Measurements from ENCODE around the gene DCTD. TPM values are rescaled to one million over a fixed set of nuclear protein-coding genes. Genes with fewer than 3 reads are reported as not detected.

The DCTD gene
- total and polyA plus RNA-seq, 10 of the 15 experiments (the other 5 are each of a cell fraction or from before 2014, with no cell fraction given): 37.8 to 137 (median 92.1) TPM

DNA sequence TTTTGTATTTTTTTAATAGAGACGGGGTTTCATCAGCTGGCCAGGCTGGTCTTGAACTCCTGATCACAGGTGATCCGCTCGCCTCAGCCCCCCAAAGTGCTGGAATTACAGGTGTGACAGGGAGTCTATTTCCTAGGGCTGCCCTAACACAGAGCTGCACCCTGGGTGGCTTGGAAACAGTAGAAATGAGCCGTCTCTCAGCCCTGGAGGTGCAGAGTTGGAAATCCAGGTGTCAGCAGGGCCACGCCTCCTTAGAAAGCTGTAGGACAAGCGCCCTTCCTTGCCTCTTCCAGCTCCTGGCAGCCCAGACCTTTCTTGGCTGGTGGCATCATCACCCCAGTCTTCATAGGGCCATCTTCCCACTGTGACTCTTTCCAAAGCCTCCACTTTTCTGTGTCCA is 71.6 kb downstream of the DCTD start:
- H3K4me3 ChIP-seq: no peak overlapping the region
- no peak overlapping the region for H2AFZ ChIP-seq (ENCODE audit: control insufficient read depth, low read depth, low read length)
- ChIA-PET CTCF (interaction anchor here (0.6 to 2.0 kb wide), 2 partner anchors 80 to 293 kb away, joined by 3 to 6 read pairs; no protein-coding TSS in a partner anchor), POLR2A (interaction anchor here (0.6 kb wide), 1 partner anchor 80 kb away, joined by 8 read pairs; no protein-coding TSS in a partner anchor), RAD21 (ENCODE audit: unreplicated experiment) (no interaction called here), SMC1A (ENCODE audit: uncharacterized antibody, unreplicated experiment) (interaction anchor here (1.1 kb wide), 2 partner anchors 22 to 79 kb away, joined by 3 read pairs; no protein-coding TSS in a partner anchor)
- ATAC-seq (no peak), DNase-seq (ENCODE audit: low read depth, low spot score) (no peak), FAIRE-seq (no peak)
- H3K4me1 ChIP-seq (ENCODE audit: control insufficient read depth, insufficient read depth, low read length): no peaks in the 10 kb centered on the region
- intact Hi-C loops (cut with micrococcal nuclease; ENCODE audit: unreplicated experiment) (no loop called here), in situ Hi-C loops (cut with MboI) (no loop called here)
- 0 out of 4 replicates have a peak, but pooled peaks cover 0 to 3% of the 10 kb centered on the region in 2 experiments for H3K27me3 ChIP-seq (replicated peaks in 1 of 2; ENCODE audit: control insufficient read depth in 2 of 2, insufficient read depth in 2 of 2, low read length in 1 of 2)
- no peaks in the 10 kb centered on the region for H4K20me1 ChIP-seq (ENCODE audit: control insufficient read depth, insufficient read depth)
- H3K36me3 ChIP-seq (ENCODE audit: control insufficient read depth in 2 of 2, insufficient read depth in 2 of 2, low read length in 1 of 2): no peaks in the 10 kb centered on the region
- H3K27ac ChIP-seq (ENCODE audit: control insufficient read depth, insufficient read depth): no peak overlapping the region
- 25% methylated on average over 6 of the region's 6 CpGs for WGBS (ENCODE audit: insufficient coverage, insufficient replicate concordance, low lambda C conversion rate, missing lambda C conversion rate)
- no peak overlapping the region for H3K9ac ChIP-seq (ENCODE audit: control insufficient read depth, insufficient read depth, low read length)
- H3K79me2 ChIP-seq (ENCODE audit: control insufficient read depth, insufficient read depth, low read length): no peaks in the 10 kb centered on the region
- no peak overlapping the region for H3K4me2 ChIP-seq (ENCODE audit: control insufficient read depth, insufficient read depth)
- H3K9me3 ChIP-seq (replicated peaks; ENCODE audit: control insufficient read depth, insufficient read depth, low read length): no peaks in the 10 kb centered on the region
- TF ChIP-seq TARDBP (IDR thresholded peaks at IDR 0.05; ENCODE audit: borderline replicate concordance) (no peak), WRNIP1 (IDR thresholded peaks at IDR 0.05; ENCODE audit: borderline replicate concordance, low read depth, low read length) (no peak), USF2 (IDR thresholded peaks at IDR 0.05; ENCODE audit: borderline replicate concordance, low read depth, low read length) (no peak), SREBF1 (IDR thresholded peaks at IDR 0.05; ENCODE audit: low read length) (no peak), CBX5 (IDR thresholded peaks at IDR 0.05; ENCODE audit: low read depth) (no peak), RCOR1 (conservative IDR thresholded peaks at IDR 0.05; ENCODE audit: low read depth, low read length) (no peak)
- no TSS peak for BruUV-seq (replicated peaks)

DNA sequence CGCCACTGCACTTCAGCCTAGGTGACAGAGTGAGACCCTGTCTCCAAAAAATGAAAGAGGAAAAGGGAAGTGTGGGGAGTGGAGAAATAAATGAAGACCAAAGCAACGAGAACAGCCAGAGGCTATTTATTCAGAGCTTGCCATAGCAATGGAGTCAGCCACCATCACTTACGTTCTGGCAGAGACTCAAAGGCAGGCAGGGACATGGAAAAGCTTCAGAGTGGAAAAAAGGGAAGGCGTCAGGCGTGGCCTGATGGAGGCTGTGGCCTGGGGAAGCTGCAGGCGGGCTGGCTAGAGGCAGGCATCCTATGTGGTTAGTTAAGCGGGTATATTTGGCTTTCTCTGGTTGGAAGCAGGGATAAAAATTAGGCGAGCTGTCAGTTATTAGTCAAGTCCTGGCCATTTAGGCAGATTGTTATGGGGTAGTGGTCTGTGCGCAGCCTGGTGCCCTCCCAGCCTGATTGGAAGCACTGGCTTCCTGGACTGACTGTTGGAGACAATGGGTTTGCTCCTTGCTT is 73.3 kb downstream of the DCTD start:
- Histone ChIP-seq H3K27me3 (replicated peaks in 1 of 2; ENCODE audit: control insufficient read depth in 2 of 2, insufficient read depth in 2 of 2, low read length in 1 of 2) (0 out of 4 replicates have a peak, but pooled peaks cover 0 to 3% of the 10 kb centered on the region in 2 experiments), H3K27ac (ENCODE audit: control insufficient read depth, insufficient read depth) (no peak overlapping the region), H2AFZ (ENCODE audit: control insufficient read depth, low read depth, low read length) (no peak overlapping the region), H3K36me3 (ENCODE audit: control insufficient read depth in 2 of 2, insufficient read depth in 2 of 2, low read length in 1 of 2) (no peaks in the 10 kb centered on the region), H3K4me1 (ENCODE audit: control insufficient read depth, insufficient read depth, low read length) (no peaks in the 10 kb centered on the region), H3K79me2 (ENCODE audit: control insufficient read depth, insufficient read depth, low read length) (no peaks in the 10 kb centered on the region), H3K4me3 (no peak overlapping the region), H3K9me3 (replicated peaks; ENCODE audit: control insufficient read depth, insufficient read depth, low read length) (no peaks in the 10 kb centered on the region), H3K4me2 (ENCODE audit: control insufficient read depth, insufficient read depth) (no peak overlapping the region), H4K20me1 (ENCODE audit: control insufficient read depth, insufficient read depth) (no peaks in the 10 kb centered on the region), H3K9ac (ENCODE audit: control insufficient read depth, insufficient read depth, low read length) (no peak overlapping the region)
- RAD21 ChIA-PET (ENCODE audit: unreplicated experiment): no interaction called here
- DNase-seq (ENCODE audit: low read depth, low spot score) (no peak), ATAC-seq (no peak), FAIRE-seq (no peak)
- SMC1A ChIA-PET (ENCODE audit: uncharacterized antibody, unreplicated experiment): no interaction called here
- TF ChIP-seq IRF3 (IDR thresholded peaks at IDR 0.05): no peak
- TF ChIP-seq, protein P1, sequence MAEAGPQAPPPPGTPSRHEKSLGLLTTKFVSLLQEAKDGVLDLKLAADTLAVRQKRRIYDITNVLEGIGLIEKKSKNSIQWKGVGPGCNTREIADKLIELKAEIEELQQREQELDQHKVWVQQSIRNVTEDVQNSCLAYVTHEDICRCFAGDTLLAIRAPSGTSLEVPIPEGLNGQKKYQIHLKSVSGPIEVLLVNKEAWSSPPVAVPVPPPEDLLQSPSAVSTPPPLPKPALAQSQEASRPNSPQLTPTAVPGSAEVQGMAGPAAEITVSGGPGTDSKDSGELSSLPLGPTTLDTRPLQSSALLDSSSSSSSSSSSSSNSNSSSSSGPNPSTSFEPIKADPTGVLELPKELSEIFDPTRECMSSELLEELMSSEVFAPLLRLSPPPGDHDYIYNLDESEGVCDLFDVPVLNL (IDR thresholded peaks at IDR 0.05; ENCODE audit: low read depth, low read length): no peak
- TF ChIP-seq EGR1 (IDR thresholded peaks at IDR 0.05; ENCODE audit: borderline replicate concordance in 1 of 2, low read depth in 2 of 2, low read length in 2 of 2): no peak
- no peak for TF ChIP-seq NFYB (IDR thresholded peaks at IDR 0.05; ENCODE audit: insufficient read depth, low read depth, low read length)
- POLR2A ChIA-PET: no interaction called here
- in situ Hi-C loops (cut with MboI): no loop called here
- 3% methylated on average over 9 of the region's 9 CpGs for WGBS (ENCODE audit: insufficient coverage, insufficient replicate concordance, low lambda C conversion rate, missing lambda C conversion rate)
- intact Hi-C loops (cut with micrococcal nuclease; ENCODE audit: unreplicated experiment): no loop called here
- CTCF ChIA-PET: interaction anchor here (1.3 kb wide), 1 partner anchor 25 kb away, joined by 5 read pairs; no protein-coding TSS in a partner anchor
- BruUV-seq (replicated peaks): no TSS peak
